ENCODE measurements around the gene SAMD9L. TPM values are rescaled to one million over a fixed set of nuclear protein-coding genes. Genes with fewer than 3 reads are reported as not detected.

Gene SAMD9L
- total and polyA plus RNA-seq, 4 donors, result 2.2 to 5.2 (median 3.8) TPM

DNA sequence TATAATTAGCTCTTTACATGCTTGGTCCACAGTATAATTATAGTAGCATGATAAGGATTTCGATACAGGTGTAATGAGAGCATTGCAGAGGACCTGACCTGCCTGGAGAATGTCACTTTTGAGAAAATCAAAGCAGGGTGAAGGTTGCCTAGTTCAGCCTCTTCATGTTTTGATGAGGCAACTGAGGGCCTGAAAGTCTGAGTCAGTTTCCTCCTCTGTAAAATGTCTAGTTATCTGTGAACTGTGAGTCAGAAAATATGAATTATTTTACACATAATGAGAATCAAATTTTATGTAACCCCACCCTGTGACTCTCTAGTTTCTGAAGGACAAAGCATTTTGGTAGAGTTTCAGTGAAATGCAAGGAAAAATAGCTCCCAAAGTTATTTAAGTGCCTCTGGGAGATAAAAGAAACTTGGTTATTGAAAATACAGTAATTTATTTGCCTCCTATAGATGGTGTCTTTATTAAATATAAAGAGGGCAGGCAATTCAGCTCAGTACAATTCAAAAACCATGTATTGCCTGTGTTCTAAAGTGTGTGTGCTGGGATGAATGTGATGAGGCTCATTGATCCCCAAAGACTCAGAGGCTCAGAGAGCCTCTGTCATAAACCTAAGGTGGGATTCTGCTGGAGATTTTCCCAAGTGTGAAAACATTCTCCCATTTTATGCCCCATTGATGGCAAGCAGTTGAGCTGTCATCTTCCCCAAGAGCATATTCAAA lies 37.3 kb upstream of the SAMD9L start:
- Histone ChIP-seq H3K4me3 (ENCODE audit: low read depth in 1 of 3, low read length in 3 of 3) (no peak overlapping the region), H3K27me3 (ENCODE audit: control insufficient read depth in 4 of 4, insufficient read depth in 4 of 4, low read length in 3 of 4) (peaks cover 0 to 9% (median 0%) of the 10 kb centered on the region in 4 donors), H3K27ac (ENCODE audit: low read depth in 1 of 2, low read length in 2 of 2) (no peak overlapping the region), H3K9me3 (ENCODE audit: control insufficient read depth in 4 of 4, low read length in 3 of 4) (no peaks in the 10 kb centered on the region), H3K36me3 (ENCODE audit: control insufficient read depth in 4 of 4, insufficient read depth in 3 of 4, low read depth in 1 of 4, low read length in 3 of 4) (no peaks in the 10 kb centered on the region), H3K9ac (ENCODE audit: low read depth in 1 of 2, low read length in 2 of 2) (no peak overlapping the region), H3K4me1 (ENCODE audit: control insufficient read depth in 4 of 4, insufficient read depth in 4 of 4, low read length in 3 of 4) (no peaks in the 10 kb centered on the region)
- TF ChIP-seq TAF1 (conservative IDR thresholded peaks at IDR 0.05), result no peak
- TF ChIP-seq EGR1 (IDR thresholded peaks at IDR 0.05; ENCODE audit: low read depth in 2 of 2), result no peak
- TF ChIP-seq, protein P1, sequence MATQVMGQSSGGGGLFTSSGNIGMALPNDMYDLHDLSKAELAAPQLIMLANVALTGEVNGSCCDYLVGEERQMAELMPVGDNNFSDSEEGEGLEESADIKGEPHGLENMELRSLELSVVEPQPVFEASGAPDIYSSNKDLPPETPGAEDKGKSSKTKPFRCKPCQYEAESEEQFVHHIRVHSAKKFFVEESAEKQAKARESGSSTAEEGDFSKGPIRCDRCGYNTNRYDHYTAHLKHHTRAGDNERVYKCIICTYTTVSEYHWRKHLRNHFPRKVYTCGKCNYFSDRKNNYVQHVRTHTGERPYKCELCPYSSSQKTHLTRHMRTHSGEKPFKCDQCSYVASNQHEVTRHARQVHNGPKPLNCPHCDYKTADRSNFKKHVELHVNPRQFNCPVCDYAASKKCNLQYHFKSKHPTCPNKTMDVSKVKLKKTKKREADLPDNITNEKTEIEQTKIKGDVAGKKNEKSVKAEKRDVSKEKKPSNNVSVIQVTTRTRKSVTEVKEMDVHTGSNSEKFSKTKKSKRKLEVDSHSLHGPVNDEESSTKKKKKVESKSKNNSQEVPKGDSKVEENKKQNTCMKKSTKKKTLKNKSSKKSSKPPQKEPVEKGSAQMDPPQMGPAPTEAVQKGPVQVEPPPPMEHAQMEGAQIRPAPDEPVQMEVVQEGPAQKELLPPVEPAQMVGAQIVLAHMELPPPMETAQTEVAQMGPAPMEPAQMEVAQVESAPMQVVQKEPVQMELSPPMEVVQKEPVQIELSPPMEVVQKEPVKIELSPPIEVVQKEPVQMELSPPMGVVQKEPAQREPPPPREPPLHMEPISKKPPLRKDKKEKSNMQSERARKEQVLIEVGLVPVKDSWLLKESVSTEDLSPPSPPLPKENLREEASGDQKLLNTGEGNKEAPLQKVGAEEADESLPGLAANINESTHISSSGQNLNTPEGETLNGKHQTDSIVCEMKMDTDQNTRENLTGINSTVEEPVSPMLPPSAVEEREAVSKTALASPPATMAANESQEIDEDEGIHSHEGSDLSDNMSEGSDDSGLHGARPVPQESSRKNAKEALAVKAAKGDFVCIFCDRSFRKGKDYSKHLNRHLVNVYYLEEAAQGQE (IDR thresholded peaks at IDR 0.05), result no peak
- TF ChIP-seq, protein P2, sequence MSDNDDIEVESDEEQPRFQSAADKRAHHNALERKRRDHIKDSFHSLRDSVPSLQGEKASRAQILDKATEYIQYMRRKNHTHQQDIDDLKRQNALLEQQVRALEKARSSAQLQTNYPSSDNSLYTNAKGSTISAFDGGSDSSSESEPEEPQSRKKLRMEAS (IDR thresholded peaks at IDR 0.05), result no peak
- TF ChIP-seq RAD21 (IDR thresholded peaks at IDR 0.05), result no peak
- TF ChIP-seq SP1 (IDR thresholded peaks at IDR 0.05), result no peak
- TF ChIP-seq, protein P3, sequence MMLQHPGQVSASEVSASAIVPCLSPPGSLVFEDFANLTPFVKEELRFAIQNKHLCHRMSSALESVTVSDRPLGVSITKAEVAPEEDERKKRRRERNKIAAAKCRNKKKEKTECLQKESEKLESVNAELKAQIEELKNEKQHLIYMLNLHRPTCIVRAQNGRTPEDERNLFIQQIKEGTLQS (IDR thresholded peaks at IDR 0.05), result no peak
- no peak for TF ChIP-seq HNF4G (IDR thresholded peaks at IDR 0.05)
- TF ChIP-seq FOXA2 (IDR thresholded peaks at IDR 0.05), result no peak
- TF ChIP-seq GABPA (IDR thresholded peaks at IDR 0.05 in 1 of 2, conservative IDR thresholded peaks at IDR 0.05 in 1 of 2), result no peak
- TF ChIP-seq HNF4A (conservative IDR thresholded peaks at IDR 0.05), result no peak
- TF ChIP-seq, protein P4, sequence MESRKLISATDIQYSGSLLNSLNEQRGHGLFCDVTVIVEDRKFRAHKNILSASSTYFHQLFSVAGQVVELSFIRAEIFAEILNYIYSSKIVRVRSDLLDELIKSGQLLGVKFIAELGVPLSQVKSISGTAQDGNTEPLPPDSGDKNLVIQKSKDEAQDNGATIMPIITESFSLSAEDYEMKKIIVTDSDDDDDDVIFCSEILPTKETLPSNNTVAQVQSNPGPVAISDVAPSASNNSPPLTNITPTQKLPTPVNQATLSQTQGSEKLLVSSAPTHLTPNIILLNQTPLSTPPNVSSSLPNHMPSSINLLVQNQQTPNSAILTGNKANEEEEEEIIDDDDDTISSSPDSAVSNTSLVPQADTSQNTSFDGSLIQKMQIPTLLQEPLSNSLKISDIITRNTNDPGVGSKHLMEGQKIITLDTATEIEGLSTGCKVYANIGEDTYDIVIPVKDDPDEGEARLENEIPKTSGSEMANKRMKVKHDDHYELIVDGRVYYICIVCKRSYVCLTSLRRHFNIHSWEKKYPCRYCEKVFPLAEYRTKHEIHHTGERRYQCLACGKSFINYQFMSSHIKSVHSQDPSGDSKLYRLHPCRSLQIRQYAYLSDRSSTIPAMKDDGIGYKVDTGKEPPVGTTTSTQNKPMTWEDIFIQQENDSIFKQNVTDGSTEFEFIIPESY (IDR thresholded peaks at IDR 0.05), result no peak
- TF ChIP-seq, protein P5, sequence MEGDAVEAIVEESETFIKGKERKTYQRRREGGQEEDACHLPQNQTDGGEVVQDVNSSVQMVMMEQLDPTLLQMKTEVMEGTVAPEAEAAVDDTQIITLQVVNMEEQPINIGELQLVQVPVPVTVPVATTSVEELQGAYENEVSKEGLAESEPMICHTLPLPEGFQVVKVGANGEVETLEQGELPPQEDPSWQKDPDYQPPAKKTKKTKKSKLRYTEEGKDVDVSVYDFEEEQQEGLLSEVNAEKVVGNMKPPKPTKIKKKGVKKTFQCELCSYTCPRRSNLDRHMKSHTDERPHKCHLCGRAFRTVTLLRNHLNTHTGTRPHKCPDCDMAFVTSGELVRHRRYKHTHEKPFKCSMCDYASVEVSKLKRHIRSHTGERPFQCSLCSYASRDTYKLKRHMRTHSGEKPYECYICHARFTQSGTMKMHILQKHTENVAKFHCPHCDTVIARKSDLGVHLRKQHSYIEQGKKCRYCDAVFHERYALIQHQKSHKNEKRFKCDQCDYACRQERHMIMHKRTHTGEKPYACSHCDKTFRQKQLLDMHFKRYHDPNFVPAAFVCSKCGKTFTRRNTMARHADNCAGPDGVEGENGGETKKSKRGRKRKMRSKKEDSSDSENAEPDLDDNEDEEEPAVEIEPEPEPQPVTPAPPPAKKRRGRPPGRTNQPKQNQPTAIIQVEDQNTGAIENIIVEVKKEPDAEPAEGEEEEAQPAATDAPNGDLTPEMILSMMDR (IDR thresholded peaks at IDR 0.05; ENCODE audit: low read depth, low read length, missing input control), result no peak
- no peak for TF ChIP-seq NR2F2 (IDR thresholded peaks at IDR 0.05)
- no peak for TF ChIP-seq FOXA1 (IDR thresholded peaks at IDR 0.05)
- no peak for TF ChIP-seq RXRA (IDR thresholded peaks at IDR 0.05)
- TF ChIP-seq JUND (IDR thresholded peaks at IDR 0.05), result no peak
- TF ChIP-seq YY1 (IDR thresholded peaks at IDR 0.05), result no peak
- 50% methylated on average over 1 of the region's 1 CpG for WGBS
- DNase-seq (ENCODE audit: low spot score), result no peak
